Tibial nerve (tissue), 4 donors: ENCODE results near the gene ACLY.

Experiments used
- EP300 ChIP-seq, 2 donors: sonication (generic); formaldehyde crosslinking; IDR thresholded peaks; one replicate each; pipeline ENCODE4 v1.6.1; 2017; ENCODE audit warnings: antibody characterized with exemption in 2 of 2, mild to moderate bottlenecking in 1 of 2
- POLR2A ChIP-seq, 2 donors: fragments of 450-650 bp; IDR thresholded peaks; one replicate each; pipeline ENCODE4 v1.6.1; 2017; ENCODE audit warnings: antibody characterized with exemption in 2 of 2, mild to moderate bottlenecking in 2 of 2, moderate library complexity in 2 of 2
- TF ChIP-seq, protein P1 (sequence below), 5 experiments: fragments of 200-600 bp in 3 of 5; fragments of 450-650 bp in 2 of 5; sonication (generic) in 3 of 5; IDR thresholded peaks; one replicate each; pipeline ENCODE4 v1.5.1; 2016 to 2019; ENCODE audit warnings: antibody characterized with exemption in 5 of 5, mild to moderate bottlenecking in 3 of 5, moderate library complexity in 2 of 5

GRCh38 chr17:41917192-41917591 is 1.6 kb downstream of the ACLY start:
- TF ChIP-seq, protein P1, sequence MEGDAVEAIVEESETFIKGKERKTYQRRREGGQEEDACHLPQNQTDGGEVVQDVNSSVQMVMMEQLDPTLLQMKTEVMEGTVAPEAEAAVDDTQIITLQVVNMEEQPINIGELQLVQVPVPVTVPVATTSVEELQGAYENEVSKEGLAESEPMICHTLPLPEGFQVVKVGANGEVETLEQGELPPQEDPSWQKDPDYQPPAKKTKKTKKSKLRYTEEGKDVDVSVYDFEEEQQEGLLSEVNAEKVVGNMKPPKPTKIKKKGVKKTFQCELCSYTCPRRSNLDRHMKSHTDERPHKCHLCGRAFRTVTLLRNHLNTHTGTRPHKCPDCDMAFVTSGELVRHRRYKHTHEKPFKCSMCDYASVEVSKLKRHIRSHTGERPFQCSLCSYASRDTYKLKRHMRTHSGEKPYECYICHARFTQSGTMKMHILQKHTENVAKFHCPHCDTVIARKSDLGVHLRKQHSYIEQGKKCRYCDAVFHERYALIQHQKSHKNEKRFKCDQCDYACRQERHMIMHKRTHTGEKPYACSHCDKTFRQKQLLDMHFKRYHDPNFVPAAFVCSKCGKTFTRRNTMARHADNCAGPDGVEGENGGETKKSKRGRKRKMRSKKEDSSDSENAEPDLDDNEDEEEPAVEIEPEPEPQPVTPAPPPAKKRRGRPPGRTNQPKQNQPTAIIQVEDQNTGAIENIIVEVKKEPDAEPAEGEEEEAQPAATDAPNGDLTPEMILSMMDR (IDR thresholded peaks at IDR 0.05) = no peak
- no peak for TF ChIP-seq POLR2A (IDR thresholded peaks at IDR 0.05)
- TF ChIP-seq EP300 (IDR thresholded peaks at IDR 0.05) = peak in 1 of 2 donors; percentile 40
